LNCAP (cell line): ENCODE results near the gene USP30.

Experiments
- CTCF ChIP-seq: fragments of 450-650 bp; IDR thresholded peaks from 2 replicates; pipeline ENCODE4 v1.5.1; 2017; ENCODE audit warnings: mild to moderate bottlenecking

The USP30 gene

DNA sequence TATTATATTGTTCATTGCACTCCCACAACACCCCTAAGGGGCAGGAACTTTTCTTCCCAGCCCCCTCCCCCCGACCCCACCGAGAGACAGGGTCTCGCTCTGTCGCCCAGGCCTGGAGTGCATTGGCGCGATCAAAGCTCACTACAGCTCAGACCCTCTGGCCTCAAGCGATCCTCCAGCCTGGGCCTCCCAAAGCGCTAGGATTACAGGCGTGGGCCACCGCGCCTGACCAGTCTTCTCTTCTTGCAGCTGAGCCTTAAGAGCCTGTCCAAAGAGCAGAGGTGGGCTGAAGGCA is 44.7 kb downstream of the USP30 start:
- TF ChIP-seq CTCF = no peak

DNA sequence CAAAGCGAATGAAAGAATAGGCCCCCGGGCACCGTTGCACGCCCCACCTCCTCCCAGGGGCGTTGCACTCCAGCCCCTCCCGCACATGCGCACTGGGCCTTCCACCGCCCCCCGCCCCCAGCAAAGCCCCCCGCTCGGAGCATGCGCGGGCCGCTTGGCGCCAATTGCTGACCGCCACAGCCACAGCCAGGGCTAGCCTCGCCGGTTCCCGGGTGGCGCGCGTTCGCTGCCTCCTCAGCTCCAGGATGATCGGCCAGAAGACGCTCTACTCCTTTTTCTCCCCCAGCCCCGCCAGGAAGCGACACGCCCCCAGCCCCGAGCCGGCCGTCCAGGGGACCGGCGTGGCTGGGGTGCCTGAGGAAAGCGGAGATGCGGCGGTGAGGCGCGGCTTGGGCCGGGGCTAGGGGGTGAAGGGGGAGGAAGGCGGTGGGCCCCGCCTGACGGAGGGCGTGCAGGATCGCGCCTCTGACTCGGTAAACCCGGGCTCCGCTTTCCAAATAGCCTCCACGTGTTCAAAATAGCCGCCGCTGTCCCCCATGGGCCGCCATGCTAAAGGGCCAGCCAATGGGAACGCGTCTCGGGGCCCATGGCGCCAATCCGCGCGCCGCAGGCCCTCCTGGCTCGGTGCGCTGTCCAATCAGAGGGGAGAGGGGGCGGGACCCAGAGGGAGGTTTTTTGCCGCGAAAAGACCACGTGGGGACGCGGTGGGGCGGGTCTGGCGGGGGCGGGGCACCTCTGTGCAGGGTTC is 45.2 kb downstream of the USP30 start, which contains the start of gene UNG:
UNG (plus strand) TSS at position 163 of the 748 bp plus-strand sequence; CDS start at position 246, 83 bp downstream.
- TF ChIP-seq CTCF = no peak

- no peak for TF ChIP-seq CTCF
These were observed 45.8 kb downstream of the USP30 start for GRCh38 chr12:109098183-109098604.

- no peak for TF ChIP-seq CTCF
These were observed 46.3 kb downstream of the USP30 start for GRCh38 chr12:109098651-109099050.

- TF ChIP-seq CTCF = no peak
These were observed 47.1 kb downstream of the USP30 start for GRCh38 chr12:109099431-109100020.

- TF ChIP-seq CTCF = no peak
These were observed 48.4 kb downstream of the USP30 start for GRCh38 chr12:109100741-109101140.

DNA sequence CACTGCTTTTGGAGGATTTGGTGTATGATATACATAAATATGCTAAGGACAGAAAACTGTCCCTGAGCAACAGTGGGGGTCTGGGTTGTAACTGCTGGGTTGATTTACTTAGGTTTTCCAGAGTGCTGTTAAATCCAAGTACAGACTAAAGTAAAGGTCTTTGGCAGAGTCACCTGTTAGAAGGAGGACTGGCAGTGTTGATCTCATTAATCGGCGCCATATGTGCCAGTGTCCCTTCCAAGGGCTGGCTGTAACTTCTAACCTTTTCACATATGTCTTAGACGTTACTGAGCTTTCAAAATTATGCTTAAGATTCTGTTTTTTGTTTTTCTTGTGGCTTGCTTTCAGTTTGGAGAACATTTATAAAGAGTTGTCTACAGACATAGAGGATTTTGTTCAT is 50.1 kb downstream of the USP30 start:
- TF ChIP-seq CTCF = no peak
